Measurements from ENCODE around the gene UBE2D1. TPM values are rescaled to one million over a fixed set of nuclear protein-coding genes. Genes with fewer than 3 reads are reported as not detected.

UBE2D1 gene
- total and polyA plus RNA-seq, 2 of the 13 experiments (the other 11 are each of a cell fraction or from before 2014, with no cell fraction given) = 6.2 to 13.8 TPM

DNA sequence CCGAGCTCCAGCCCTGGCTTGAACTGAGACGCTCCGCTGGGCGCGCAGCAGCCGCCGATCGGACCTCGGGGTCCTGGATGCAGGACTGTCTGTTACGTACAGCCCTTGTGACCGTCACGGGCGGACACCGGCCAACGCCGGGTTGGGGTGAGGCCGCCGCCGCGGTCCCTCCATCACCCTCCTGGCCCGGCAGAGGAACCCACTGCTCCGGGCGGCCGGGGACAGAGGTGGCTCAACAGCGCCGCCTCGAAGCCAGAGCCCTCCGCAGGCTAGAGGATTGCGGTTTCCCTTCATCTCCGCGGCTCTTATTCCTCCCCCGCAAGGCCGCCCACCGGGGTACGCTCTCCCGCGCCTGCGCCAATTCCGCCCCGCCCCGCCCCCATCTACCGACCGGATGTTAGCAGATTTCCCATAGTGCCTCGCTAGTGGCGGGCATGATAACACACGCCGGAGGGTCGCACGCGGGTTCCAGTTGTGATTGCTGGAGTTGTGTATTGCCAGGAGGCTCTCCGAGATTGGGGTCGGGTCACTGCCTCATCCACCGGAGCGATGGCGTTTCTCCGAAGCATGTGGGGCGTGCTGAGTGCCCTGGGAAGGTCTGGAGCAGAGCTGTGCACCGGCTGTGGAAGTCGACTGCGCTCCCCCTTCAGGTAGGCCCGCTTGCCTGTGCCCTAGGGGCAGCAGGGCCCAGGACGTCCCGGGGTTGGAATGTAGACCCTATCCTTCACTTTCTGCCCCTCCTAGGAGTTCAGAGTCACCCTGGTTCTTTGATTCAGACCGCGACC is 50.4 kb downstream of the UBE2D1 start, which contains the start of gene TFAM (continued):
- TF ChIP-seq ZNF546 (CRISPR knock-in tag; conservative IDR thresholded peaks at IDR 0.05) (peak; percentile 83; the same call in 1 of the 2 replicates), HNF1A (IDR thresholded peaks at IDR 0.05; ENCODE audit: low read depth) (no peak), HNF1A (CRISPR knock-in tag; IDR thresholded peaks at IDR 0.05; ENCODE audit: borderline replicate concordance) (no peak), ZNF75D (CRISPR knock-in tag; IDR thresholded peaks at IDR 0.05; ENCODE audit: borderline replicate concordance) (0 out of 2 replicates have a peak, but pooled peaks have one; percentile 24), FOSL2 (CRISPR knock-in tag; IDR thresholded peaks at IDR 0.05) (no peak), ZNF230 (CRISPR knock-in tag; IDR thresholded peaks at IDR 0.05) (0 out of 2 replicates have a peak, but pooled peaks have one; percentile 32), ZNF670 (CRISPR knock-in tag; IDR thresholded peaks at IDR 0.05; ENCODE audit: borderline replicate concordance) (peak; percentile 91), ZNF224 (CRISPR knock-in tag; IDR thresholded peaks at IDR 0.05) (no peak), TIGD3 (CRISPR knock-in tag; IDR thresholded peaks at IDR 0.05; ENCODE audit: borderline replicate concordance) (0 out of 2 replicates have a peak, but pooled peaks have one; percentile 75), ARNT2 (CRISPR knock-in tag; IDR thresholded peaks at IDR 0.05; ENCODE audit: low read depth) (peak; percentile 78; the same call in 1 of the 2 replicates), MIER2 (CRISPR knock-in tag; IDR thresholded peaks at IDR 0.05) (0 out of 2 replicates have a peak, but pooled peaks have one; percentile 47), NFKB2 (CRISPR knock-in tag; IDR thresholded peaks at IDR 0.05; ENCODE audit: borderline replicate concordance) (peak; percentile 92), MTF1 (CRISPR knock-in tag; IDR thresholded peaks at IDR 0.05) (no peak), ZNF512B (CRISPR knock-in tag; IDR thresholded peaks at IDR 0.05; ENCODE audit: borderline replicate concordance) (no peak), BCL6 (CRISPR knock-in tag; IDR thresholded peaks at IDR 0.05) (peak; percentile 33), BRCA1 (CRISPR knock-in tag; IDR thresholded peaks at IDR 0.05) (no peak), MEIS1 (CRISPR knock-in tag; IDR thresholded peaks at IDR 0.05; ENCODE audit: borderline replicate concordance) (0 out of 2 replicates have a peak, but pooled peaks have one; percentile 21), ZBTB42 (CRISPR knock-in tag; IDR thresholded peaks at IDR 0.05) (peak; percentile 49; the same call in 1 of the 2 replicates)
- TF ChIP-seq, protein P1, sequence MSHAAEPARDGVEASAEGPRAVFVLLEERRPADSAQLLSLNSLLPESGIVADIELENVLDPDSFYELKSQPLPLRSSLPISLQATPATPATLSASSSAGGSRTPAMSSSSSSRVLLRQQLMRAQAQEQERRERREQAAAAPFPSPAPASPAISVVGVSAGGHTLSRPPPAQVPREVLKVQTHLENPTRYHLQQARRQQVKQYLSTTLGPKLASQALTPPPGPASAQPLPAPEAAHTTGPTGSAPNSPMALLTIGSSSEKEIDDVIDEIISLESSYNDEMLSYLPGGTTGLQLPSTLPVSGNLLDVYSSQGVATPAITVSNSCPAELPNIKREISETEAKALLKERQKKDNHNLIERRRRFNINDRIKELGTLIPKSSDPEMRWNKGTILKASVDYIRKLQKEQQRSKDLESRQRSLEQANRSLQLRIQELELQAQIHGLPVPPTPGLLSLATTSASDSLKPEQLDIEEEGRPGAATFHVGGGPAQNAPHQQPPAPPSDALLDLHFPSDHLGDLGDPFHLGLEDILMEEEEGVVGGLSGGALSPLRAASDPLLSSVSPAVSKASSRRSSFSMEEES (CRISPR knock-in tag; IDR thresholded peaks at IDR 0.05) = 0 out of 2 replicates have a peak, but pooled peaks have one; percentile 15

Data from HepG2 (cell line).